GM23338 (cell line): ENCODE data around the gene MCU. TPM values are rescaled to one million over a fixed set of nuclear protein-coding genes. Genes with fewer than 3 reads are reported as not detected.

Experiments
- ATAC-seq: fragments of 200-7000 bp; cut with Tn5 transposase; 3 replicates; pipeline ENCODE4 v1.9.1; 2020
- DNase-seq: peaks from one replicate; pipeline ENCODE4 v3.0.0-alpha.2; 2015; ENCODE audit warnings: low spot score
- H2AFZ ChIP-seq: fragments of 200-600 bp; sonication (generic); 2 replicates; pipeline ENCODE4 v1.8.0; 2016; ENCODE audit warnings: antibody characterized with exemption, mild to moderate bottlenecking, moderate library complexity
- H3F3A ChIP-seq: fragments of 200-600 bp; sonication (generic); replicated peaks from 2 replicates; pipeline ENCODE4 v1.8.0; 2017; ENCODE audit warnings: antibody characterized with exemption, mixed run types, low read depth
- H3K27ac ChIP-seq: fragments of 200-600 bp; sonication (generic); 2 replicates; pipeline ENCODE4 v1.6.1; 2016; ENCODE audit warnings: low read depth
- H3K27me3 ChIP-seq: fragments of 200-600 bp; sonication (generic); 2 replicates; pipeline ENCODE4 v1.8.0; 2016; ENCODE audit warnings: mild to moderate bottlenecking, mixed run types, moderate library complexity; ENCODE audit not compliant: insufficient read depth
- H3K36me3 ChIP-seq: fragments of 200-600 bp; sonication (generic); 2 replicates; pipeline ENCODE4 v1.8.0; 2016; ENCODE audit warnings: mild to moderate bottlenecking; ENCODE audit not compliant: insufficient read depth
- H3K4me1 ChIP-seq: fragments of 200-600 bp; sonication (generic); 2 replicates; pipeline ENCODE4 v1.8.0; 2016; ENCODE audit warnings: mild to moderate bottlenecking, moderate library complexity; ENCODE audit not compliant: insufficient read depth
- H3K4me2 ChIP-seq: fragments of 200-600 bp; sonication (generic); 2 replicates; pipeline ENCODE4 v1.7.1; 2017; ENCODE audit warnings: mixed run types
- H3K4me3 ChIP-seq: fragments of 200-600 bp; sonication (generic); 2 replicates; pipeline ENCODE4 v1.6.1; 2016; ENCODE audit warnings: mixed run types
- H3K79me2 ChIP-seq: fragments of 200-600 bp; sonication (generic); replicated peaks from 2 replicates; pipeline ENCODE4 v1.8.0; 2017; ENCODE audit warnings: mild to moderate bottlenecking; ENCODE audit not compliant: insufficient read depth
- H3K9me2 ChIP-seq: fragments of 200-600 bp; sonication (generic); 2 replicates; pipeline ENCODE4 v1.8.0; 2017; ENCODE audit not compliant: insufficient read depth
- H4K20me1 ChIP-seq: fragments of 200-600 bp; sonication (generic); replicated peaks from 2 replicates; pipeline ENCODE4 v1.8.0; 2017; ENCODE audit warnings: mild to moderate bottlenecking; ENCODE audit not compliant: insufficient read depth
- H3K27ac Mint-ChIP-seq: 2 replicates; pipeline ENCODE4 v1.8.0; 2020; ENCODE audit warnings: inconsistent platforms, mild to moderate bottlenecking, moderate library complexity, mixed read lengths
- H3K27me3 Mint-ChIP-seq: 3 replicates; pipeline ENCODE4 v1.8.0; 2022; ENCODE audit warnings: low read depth, mild to moderate bottlenecking, moderate library complexity, mixed read lengths, inconsistent platforms; ENCODE audit not compliant: insufficient read depth, poor library complexity
- H3K36me3 Mint-ChIP-seq: 3 replicates; pipeline ENCODE4 v1.8.0; 2021; ENCODE audit warnings: low read depth, mild to moderate bottlenecking, inconsistent platforms, moderate library complexity, mixed read lengths
- H3K4me1 Mint-ChIP-seq: 3 replicates; pipeline ENCODE4 v1.8.0; 2020; ENCODE audit warnings: mild to moderate bottlenecking, inconsistent platforms, mixed read lengths
- H3K4me3 Mint-ChIP-seq: 3 replicates; pipeline ENCODE4 v1.8.0; 2021; ENCODE audit warnings: moderate library complexity, mild to moderate bottlenecking, inconsistent platforms, mixed read lengths
- H3K9me3 Mint-ChIP-seq: 3 replicates; pipeline ENCODE4 v1.8.0; 2020; ENCODE audit warnings: moderate library complexity, mild to moderate bottlenecking, inconsistent platforms, mixed read lengths
- CREB1 ChIP-seq: fragments of 250-450 bp; sonication (Bioruptor Pico); IDR thresholded peaks from 2 replicates; pipeline ENCODE4 v1.5.0; 2020; ENCODE audit warnings: low read depth, mild to moderate bottlenecking, moderate library complexity
- EZH2 ChIP-seq: fragments of 200-600 bp; sonication (generic); IDR thresholded peaks from one replicate; pipeline ENCODE4 v1.8.0; 2017; ENCODE audit warnings: antibody characterized with exemption, mild to moderate bottlenecking, low read depth; ENCODE audit not compliant: unreplicated experiment
- EZH2phosphoT487 ChIP-seq: fragments of 200-600 bp; sonication (generic); IDR thresholded peaks from one replicate; pipeline ENCODE4 v1.8.1; 2018; ENCODE audit warnings: antibody characterized with exemption; ENCODE audit not compliant: unreplicated experiment
- JUNB ChIP-seq: IDR thresholded peaks from one replicate; pipeline ENCODE4 v1.6.1; 2016; ENCODE audit warnings: antibody characterized with exemption; ENCODE audit not compliant: unreplicated experiment
- NANOG ChIP-seq: IDR thresholded peaks from 2 replicates; pipeline ENCODE4 v1.6.1; 2016; ENCODE audit warnings: antibody characterized with exemption, borderline replicate concordance
- POLR2AphosphoS5 ChIP-seq: IDR thresholded peaks from 2 replicates; pipeline ENCODE4 v1.6.1; 2016; ENCODE audit warnings: antibody characterized with exemption, low read depth
- ZNF114 ChIP-seq: fragments of 250-450 bp; sonication (Bioruptor Pico); IDR thresholded peaks from 2 replicates; pipeline ENCODE4 v1.5.0; 2020; ENCODE audit warnings: mild to moderate bottlenecking, moderate library complexity
- ZNF331 ChIP-seq: fragments of 250-450 bp; sonication (Bioruptor Pico); IDR thresholded peaks from 2 replicates; pipeline ENCODE4 v1.5.0; 2020; ENCODE audit warnings: low read depth, mild to moderate bottlenecking, moderate library complexity
- polyA plus RNA-seq: library from polyadenylated mRNA; unstranded; fragments of >200 nt; fragmentation: Nextera tagmentation; extraction: Ambion mirVana; gene quantifications from 2 replicates; pipeline ENCODE4 v1.2.1, GENCODE V29; 2016
- total RNA-seq: library from RNA; depleted of rRNA; stranded (reverse); fragments of >200 nt; shearing (Covaris generic); gene quantifications from 2 replicates; pipeline ENCODE4 v1.2.3, GENCODE V29; 2014
- TF ChIP-seq, protein P1 (sequence below): IDR thresholded peaks from one replicate; pipeline ENCODE4 v1.6.1; 2018; ENCODE audit warnings: antibody characterized with exemption; ENCODE audit not compliant: unreplicated experiment

The MCU gene
- total and polyA plus RNA-seq, 2 experiments from 2014 or later, result 41.8 to 68.2 TPM

DNA sequence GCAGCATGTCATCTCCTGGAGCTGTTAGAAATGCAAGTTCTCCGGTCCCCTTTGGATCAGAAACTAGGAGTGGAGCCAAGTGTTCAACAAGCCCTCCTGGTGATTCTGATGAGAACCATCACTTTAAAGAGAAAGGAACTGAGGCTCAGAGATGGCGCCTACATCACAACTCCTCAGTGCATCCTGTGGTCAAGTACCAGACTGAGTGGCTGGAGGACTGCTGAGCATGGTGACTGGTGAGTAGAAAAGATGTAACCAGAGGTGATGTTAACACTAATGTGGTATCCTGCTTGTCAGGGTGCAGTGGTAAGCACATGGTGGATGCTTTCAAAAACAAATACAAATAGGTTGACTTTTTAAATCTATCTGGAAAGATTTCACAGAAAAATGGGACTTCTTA lies 198.1 kb downstream of the MCU start:
- no peak for TF ChIP-seq ZNF114 (CRISPR knock-in tag)
- TF ChIP-seq NANOG, result no peak
- no peak for TF ChIP-seq ZNF331
- ATAC-seq (no peak), DNase-seq (no peak)
- Mint-ChIP-seq H3K9me3 (peaks cover 4% of the 10 kb centered on the region; the same call in 2 of the 3 replicates), H3K27me3 (no peaks in the 10 kb centered on the region), H3K4me3 (no peak overlapping the region), H3K4me1 (peaks cover 35% of the 10 kb centered on the region), H3K27ac (no peak overlapping the region), H3K36me3 (peaks cover 33% of the 10 kb centered on the region)
- H3K4me3 ChIP-seq, result no peak overlapping the region
- H3F3A ChIP-seq, result no peaks in the 10 kb centered on the region
- no peaks in the 10 kb centered on the region for H4K20me1 ChIP-seq
- H3K36me3 ChIP-seq, result no peaks in the 10 kb centered on the region
- no peak overlapping the region for H3K27ac ChIP-seq
- no peak overlapping the region for H3K4me2 ChIP-seq
- H3K79me2 ChIP-seq, result no peaks in the 10 kb centered on the region
- peaks cover 9% of the 10 kb centered on the region for H3K9me2 ChIP-seq
- no peaks in the 10 kb centered on the region for H3K27me3 ChIP-seq
- H3K4me1 ChIP-seq, result peaks cover 27% of the 10 kb centered on the region
- H2AFZ ChIP-seq, result no peak overlapping the region

DNA sequence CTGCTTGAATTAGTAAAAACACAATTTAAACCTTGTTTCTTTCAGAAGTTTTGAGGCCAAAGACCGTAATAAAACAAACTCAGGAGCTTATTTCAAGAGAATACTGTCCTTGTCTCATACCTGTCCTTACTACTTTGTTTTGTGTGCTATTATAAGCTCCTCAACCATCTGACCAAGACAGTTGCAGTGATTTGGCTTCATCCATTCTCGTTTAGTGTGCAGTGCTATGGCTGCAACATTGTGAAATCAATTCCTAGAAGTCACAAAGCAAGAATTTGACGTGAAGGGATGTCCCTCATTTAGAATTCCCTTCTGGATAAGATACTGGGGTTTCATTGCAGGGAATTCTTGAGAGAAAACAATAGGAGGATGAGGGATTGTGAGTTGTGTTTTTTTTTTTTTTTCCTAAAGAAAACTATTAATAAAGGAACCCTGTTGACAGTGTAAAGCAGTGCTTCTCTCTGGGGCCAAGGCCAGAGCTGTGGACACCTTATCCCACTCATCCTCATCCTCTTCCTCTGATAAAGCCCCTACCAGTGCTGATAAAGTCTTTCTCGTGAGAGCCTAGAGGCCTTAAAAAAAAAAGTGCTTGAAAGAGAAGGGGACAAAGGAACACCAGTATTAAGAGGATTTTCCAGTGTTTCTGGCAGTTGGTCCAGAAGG lies 201.3 kb downstream of the MCU start, which contains the start of gene OIT3:
Gene OIT3, plus strand, starts transcription at position 604 of the 663 bp plus-strand sequence. CDS start 60 bp downstream, outside the sequence.
- no peak for ATAC-seq
- Histone ChIP-seq H3K4me2 (no peak within 1 kb of the TSS), H4K20me1 (no peaks in the 10 kb centered on the region), H3K4me1 (no peaks in the 10 kb centered on the region), H3K27me3 (no peaks in the 10 kb centered on the region), H3K79me2 (no peaks in the 10 kb centered on the region), H2AFZ (no peak within 1 kb of the TSS), H3K36me3 (no peaks in the 10 kb centered on the region), H3F3A (no peaks in the 10 kb centered on the region), H3K4me3 (no peak within 1 kb of the TSS), H3K27ac (no peak within 1 kb of the TSS), H3K9me2 (peaks cover 5% of the 10 kb centered on the region)
- peaks cover 4% of the 10 kb centered on the region for H3K4me1 Mint-ChIP-seq
- H3K27me3 Mint-ChIP-seq, result no peaks in the 10 kb centered on the region
- TF ChIP-seq JUNB, result no peak
- TF ChIP-seq EZH2phosphoT487, result no peak
- TF ChIP-seq CREB1 (CRISPR knock-in tag), result no peak
- TF ChIP-seq POLR2AphosphoS5, result no peak
- no peak for TF ChIP-seq ZNF331
- no peak for TF ChIP-seq EZH2
- no peak for TF ChIP-seq ZNF114 (CRISPR knock-in tag)
- TF ChIP-seq, protein P1, sequence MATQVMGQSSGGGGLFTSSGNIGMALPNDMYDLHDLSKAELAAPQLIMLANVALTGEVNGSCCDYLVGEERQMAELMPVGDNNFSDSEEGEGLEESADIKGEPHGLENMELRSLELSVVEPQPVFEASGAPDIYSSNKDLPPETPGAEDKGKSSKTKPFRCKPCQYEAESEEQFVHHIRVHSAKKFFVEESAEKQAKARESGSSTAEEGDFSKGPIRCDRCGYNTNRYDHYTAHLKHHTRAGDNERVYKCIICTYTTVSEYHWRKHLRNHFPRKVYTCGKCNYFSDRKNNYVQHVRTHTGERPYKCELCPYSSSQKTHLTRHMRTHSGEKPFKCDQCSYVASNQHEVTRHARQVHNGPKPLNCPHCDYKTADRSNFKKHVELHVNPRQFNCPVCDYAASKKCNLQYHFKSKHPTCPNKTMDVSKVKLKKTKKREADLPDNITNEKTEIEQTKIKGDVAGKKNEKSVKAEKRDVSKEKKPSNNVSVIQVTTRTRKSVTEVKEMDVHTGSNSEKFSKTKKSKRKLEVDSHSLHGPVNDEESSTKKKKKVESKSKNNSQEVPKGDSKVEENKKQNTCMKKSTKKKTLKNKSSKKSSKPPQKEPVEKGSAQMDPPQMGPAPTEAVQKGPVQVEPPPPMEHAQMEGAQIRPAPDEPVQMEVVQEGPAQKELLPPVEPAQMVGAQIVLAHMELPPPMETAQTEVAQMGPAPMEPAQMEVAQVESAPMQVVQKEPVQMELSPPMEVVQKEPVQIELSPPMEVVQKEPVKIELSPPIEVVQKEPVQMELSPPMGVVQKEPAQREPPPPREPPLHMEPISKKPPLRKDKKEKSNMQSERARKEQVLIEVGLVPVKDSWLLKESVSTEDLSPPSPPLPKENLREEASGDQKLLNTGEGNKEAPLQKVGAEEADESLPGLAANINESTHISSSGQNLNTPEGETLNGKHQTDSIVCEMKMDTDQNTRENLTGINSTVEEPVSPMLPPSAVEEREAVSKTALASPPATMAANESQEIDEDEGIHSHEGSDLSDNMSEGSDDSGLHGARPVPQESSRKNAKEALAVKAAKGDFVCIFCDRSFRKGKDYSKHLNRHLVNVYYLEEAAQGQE, result no peak
- H3K4me3 Mint-ChIP-seq, result no peak within 1 kb of the TSS
- no peak for DNase-seq
- no peak within 1 kb of the TSS for H3K27ac Mint-ChIP-seq
- peaks cover 15% of the 10 kb centered on the region for H3K36me3 Mint-ChIP-seq
- peaks cover 3% of the 10 kb centered on the region; the same call in 2 of the 3 replicates for H3K9me3 Mint-ChIP-seq
